ENCODE data around the gene FTSJ1. TPM values are rescaled to one million over a fixed set of nuclear protein-coding genes. Genes with fewer than 3 reads are reported as not detected.

FTSJ1 gene
- total RNA-seq, 2 donors from 2014 or later: 36.6 to 43.3 TPM

DNA sequence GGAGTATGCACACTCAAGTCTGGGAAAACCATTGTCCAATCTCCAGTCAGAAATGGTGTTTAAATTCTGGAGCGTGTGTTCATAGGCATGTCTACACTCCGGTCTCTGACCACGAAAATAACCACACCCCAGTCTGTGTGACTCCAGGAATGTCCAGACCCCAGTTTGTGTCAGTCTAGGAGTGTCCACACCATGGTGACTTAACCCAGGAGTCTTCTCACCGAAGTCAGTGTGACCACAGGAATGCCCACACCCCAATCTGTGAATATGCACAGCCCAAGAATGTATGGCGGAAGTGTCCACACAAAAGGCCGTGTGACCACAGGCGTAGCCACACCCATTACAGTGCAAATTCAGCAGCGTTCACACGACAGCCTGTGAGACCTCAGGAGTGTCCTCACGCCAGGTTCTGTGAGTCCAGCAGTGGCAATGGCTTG, 11.4 kb downstream of the FTSJ1 start:
- H3K27me3 ChIP-seq: no peaks in the 10 kb centered on the region
- no peaks in the 10 kb centered on the region for H3K4me1 ChIP-seq
- peaks cover 0 to 4% of the 10 kb centered on the region in 2 donors for H3K9me3 ChIP-seq
- H3K27ac ChIP-seq: no peak overlapping the region
- TF ChIP-seq, protein P1, sequence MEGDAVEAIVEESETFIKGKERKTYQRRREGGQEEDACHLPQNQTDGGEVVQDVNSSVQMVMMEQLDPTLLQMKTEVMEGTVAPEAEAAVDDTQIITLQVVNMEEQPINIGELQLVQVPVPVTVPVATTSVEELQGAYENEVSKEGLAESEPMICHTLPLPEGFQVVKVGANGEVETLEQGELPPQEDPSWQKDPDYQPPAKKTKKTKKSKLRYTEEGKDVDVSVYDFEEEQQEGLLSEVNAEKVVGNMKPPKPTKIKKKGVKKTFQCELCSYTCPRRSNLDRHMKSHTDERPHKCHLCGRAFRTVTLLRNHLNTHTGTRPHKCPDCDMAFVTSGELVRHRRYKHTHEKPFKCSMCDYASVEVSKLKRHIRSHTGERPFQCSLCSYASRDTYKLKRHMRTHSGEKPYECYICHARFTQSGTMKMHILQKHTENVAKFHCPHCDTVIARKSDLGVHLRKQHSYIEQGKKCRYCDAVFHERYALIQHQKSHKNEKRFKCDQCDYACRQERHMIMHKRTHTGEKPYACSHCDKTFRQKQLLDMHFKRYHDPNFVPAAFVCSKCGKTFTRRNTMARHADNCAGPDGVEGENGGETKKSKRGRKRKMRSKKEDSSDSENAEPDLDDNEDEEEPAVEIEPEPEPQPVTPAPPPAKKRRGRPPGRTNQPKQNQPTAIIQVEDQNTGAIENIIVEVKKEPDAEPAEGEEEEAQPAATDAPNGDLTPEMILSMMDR (IDR thresholded peaks at IDR 0.05): no peak
- no peak for DNase-seq (ENCODE audit: low spot score)
- no peak overlapping the region for H3K4me3 ChIP-seq
- H3K36me3 ChIP-seq: peaks cover 7% of the 10 kb centered on the region

DNA sequence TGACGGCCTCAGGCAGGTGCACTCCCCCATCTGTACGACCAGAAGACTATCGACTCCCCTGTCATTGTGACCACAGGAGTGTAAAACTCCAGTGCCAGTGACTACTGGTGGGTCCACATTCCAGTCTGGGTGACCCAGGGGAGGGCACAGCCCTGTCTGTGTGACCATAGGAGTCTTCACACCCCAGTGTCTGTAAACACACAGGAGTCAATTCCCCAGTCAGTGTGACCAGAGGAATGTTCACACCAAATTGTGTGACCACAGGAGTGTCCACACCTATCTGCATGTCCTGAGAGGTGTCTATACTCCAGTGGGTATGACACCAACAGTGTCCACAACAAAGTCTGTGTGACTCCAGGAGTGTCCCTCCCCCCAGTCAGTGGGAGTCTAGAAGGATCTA, 12.0 kb downstream of the FTSJ1 start:
- H3K9me3 ChIP-seq: peaks cover 0 to 4% of the 10 kb centered on the region in 2 donors
- DNase-seq (ENCODE audit: low spot score): no peak
- H3K4me3 ChIP-seq: no peak overlapping the region

DNA sequence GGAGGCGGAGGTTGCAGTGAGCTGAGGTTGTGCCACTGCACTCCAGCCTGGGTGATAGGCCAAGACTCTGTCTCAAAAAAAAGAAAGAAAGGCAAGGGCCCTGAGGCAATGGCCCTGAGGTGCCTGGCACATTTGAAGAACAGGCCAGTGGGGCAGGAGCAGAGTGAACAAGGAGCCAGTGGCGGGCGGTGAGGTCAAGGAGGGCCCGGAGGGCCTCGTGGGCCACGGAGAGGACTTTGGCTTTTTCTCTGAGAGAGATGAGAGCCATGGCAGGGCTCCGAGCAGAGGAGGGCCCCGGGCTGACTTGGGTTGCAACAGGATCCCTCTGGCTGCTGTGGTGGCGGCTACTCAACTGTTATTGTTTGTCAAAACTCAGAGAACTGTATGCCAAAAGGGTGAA, 13.3 kb downstream of the FTSJ1 start:
- TF ChIP-seq, protein P1 (IDR thresholded peaks at IDR 0.05): no peak

More for the DNA sequence above, 12.0 kb downstream of the FTSJ1 start:
- H3K36me3 ChIP-seq: peaks cover 6% of the 10 kb centered on the region
- no peaks in the 10 kb centered on the region for H3K27me3 ChIP-seq
- H3K27ac ChIP-seq: no peak overlapping the region
- H3K4me1 ChIP-seq: no peaks in the 10 kb centered on the region
- TF ChIP-seq, protein P1 (IDR thresholded peaks at IDR 0.05): no peak

DNA sequence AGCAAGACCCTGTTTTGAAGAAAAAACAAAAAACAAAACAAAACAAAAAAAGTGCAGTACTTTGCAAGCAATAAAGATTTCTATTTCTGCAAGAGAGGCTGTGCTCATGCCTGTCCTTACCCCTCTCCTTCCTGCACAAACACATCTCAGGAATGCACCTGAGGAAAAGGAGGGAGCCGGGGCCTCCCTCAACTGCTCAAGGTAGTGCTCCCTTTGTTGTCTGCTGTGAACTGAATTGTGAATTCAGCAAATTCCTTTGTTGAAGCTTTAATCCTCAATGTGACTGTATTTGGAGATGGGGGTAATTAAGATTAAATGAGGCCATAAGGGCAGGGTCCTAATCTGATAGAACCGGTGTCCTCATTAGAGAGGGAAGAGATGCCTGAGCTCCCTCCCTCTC, 13.9 kb downstream of the FTSJ1 start:
- Histone ChIP-seq H3K9me3 (peaks cover 0 to 4% of the 10 kb centered on the region in 2 donors), H3K4me3 (no peak overlapping the region), H3K36me3 (no peaks in the 10 kb centered on the region), H3K4me1 (no peaks in the 10 kb centered on the region), H3K27me3 (no peaks in the 10 kb centered on the region), H3K27ac (no peak overlapping the region)
- TF ChIP-seq, protein P1 (IDR thresholded peaks at IDR 0.05): no peak
- no peak for DNase-seq (ENCODE audit: low spot score)

More for the DNA sequence above, 13.3 kb downstream of the FTSJ1 start:
- H3K9me3 ChIP-seq: peaks cover 0 to 4% of the 10 kb centered on the region in 2 donors
- H3K4me3 ChIP-seq: no peak overlapping the region
- no peaks in the 10 kb centered on the region for H3K36me3 ChIP-seq
- no peaks in the 10 kb centered on the region for H3K27me3 ChIP-seq
- no peaks in the 10 kb centered on the region for H3K4me1 ChIP-seq
- no peak for DNase-seq (ENCODE audit: low spot score)
- no peak overlapping the region for H3K27ac ChIP-seq

DNA sequence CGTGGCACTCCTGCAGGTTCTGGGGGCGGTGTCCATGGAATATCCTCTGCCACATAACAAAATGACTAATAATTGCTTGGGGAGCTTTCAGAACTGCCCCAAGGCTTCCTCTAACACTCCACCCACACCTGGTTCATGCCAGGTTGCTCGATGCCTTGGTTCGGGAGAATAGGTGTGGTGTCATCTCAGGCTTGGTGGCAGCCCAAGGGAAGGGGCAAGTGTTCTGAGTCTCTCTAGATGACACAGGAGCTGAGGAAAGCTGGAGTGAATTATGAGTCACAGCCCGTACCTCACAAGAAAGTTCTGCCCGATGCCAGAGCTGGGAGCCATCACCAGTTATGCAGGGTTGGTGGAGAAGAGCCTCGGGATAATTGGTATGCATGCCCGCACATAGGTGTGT, 14.7 kb downstream of the FTSJ1 start:
- H3K36me3 ChIP-seq: no peaks in the 10 kb centered on the region
- H3K4me3 ChIP-seq: no peak overlapping the region
- no peak overlapping the region for H3K27ac ChIP-seq
- H3K9me3 ChIP-seq: peaks cover 0 to 4% of the 10 kb centered on the region in 2 donors
- TF ChIP-seq, protein P1 (IDR thresholded peaks at IDR 0.05): no peak
- H3K4me1 ChIP-seq: no peaks in the 10 kb centered on the region
- no peaks in the 10 kb centered on the region for H3K27me3 ChIP-seq
- DNase-seq (ENCODE audit: low spot score): no peak

DNA sequence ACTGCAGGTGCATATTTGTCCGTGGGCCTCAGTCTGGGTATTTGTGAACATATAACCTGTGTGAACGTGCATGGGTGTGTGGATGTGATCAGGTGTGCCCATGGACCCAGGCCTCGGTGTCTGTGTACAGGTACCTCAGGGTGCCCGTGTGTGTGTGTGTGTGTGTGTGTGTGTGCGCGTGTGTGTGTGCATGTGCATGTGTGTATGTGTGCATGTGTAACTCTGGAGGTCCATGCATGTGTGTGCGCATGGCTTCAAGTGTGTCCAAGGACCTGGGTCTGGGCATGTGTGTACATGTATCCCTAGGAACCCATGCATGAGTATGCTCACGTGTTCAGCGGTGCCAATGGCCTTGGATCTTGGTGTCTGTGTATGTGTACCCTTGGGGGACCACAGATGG, 15.8 kb downstream of the FTSJ1 start:
- no peak overlapping the region for H3K4me3 ChIP-seq
- no peaks in the 10 kb centered on the region for H3K36me3 ChIP-seq
- TF ChIP-seq, protein P1 (IDR thresholded peaks at IDR 0.05): no peak

More for the DNA sequence above, 15.8 kb downstream of the FTSJ1 start:
- Histone ChIP-seq H3K4me1 (no peaks in the 10 kb centered on the region), H3K27me3 (no peaks in the 10 kb centered on the region), H3K9me3 (peaks cover 0 to 4% of the 10 kb centered on the region in 2 donors), H3K27ac (no peak overlapping the region)
- DNase-seq (ENCODE audit: low spot score): no peak
